Right lobe of liver (tissue), 6 donors: ENCODE results near the gene HEXB. TPM values are rescaled to one million over a fixed set of nuclear protein-coding genes. Genes with fewer than 3 reads are reported as not detected.
A peak's percentile ranks its signal among the peaks of the same experiment; 100 is the strongest.

ENCODE experiments used
- ATAC-seq, 4 donors: fragments of 200-7000 bp; cut with Tn5 transposase; one replicate each; pipeline ENCODE4 v1.9.1; 2020; ENCODE audit warnings: mild to moderate bottlenecking in 4 of 4, moderate library complexity in 4 of 4
- DNase-seq, 3 donors: peaks; one replicate each; pipeline ENCODE4 v3.0.0-alpha.2; 2020
- H3K27ac ChIP-seq, 3 donors: fragments of 200-600 bp; one replicate each; pipeline ENCODE4 v1.8.0; 2022
- H3K27me3 ChIP-seq, 2 donors: fragments of 200-600 bp; one replicate each; pipeline ENCODE4 v1.8.0; 2022
- H3K36me3 ChIP-seq, 4 donors: fragments of 200-600 bp; sonication (generic) in 1 of 4; one replicate each; pipeline versions ENCODE4 v1.5.1 to v1.8.0; 2017 to 2022; ENCODE audit warnings: control low read depth in 1 of 4
- H3K4me1 ChIP-seq, 4 donors: fragments of 200-600 bp; sonication (generic) in 1 of 4; one replicate each; pipeline versions ENCODE4 v1.5.1 to v1.8.0; 2017 to 2022; ENCODE audit warnings: control low read depth in 1 of 4
- H3K4me3 ChIP-seq, 3 donors: fragments of 200-600 bp; one replicate each; pipeline ENCODE4 v1.8.0; 2022
- H3K9me3 ChIP-seq, 4 donors: fragments of 200-600 bp; sonication (generic) in 1 of 4; one replicate each; pipeline versions ENCODE4 v1.5.1 to v1.8.0; 2017 to 2022; ENCODE audit warnings: control low read depth in 1 of 4
- CTCF ChIP-seq, 4 donors: fragments of 200-600 bp in 3 of 4; fragments of 450-650 bp in 1 of 4; IDR thresholded peaks; one replicate each; pipeline versions ENCODE4 v1.5.1 to v1.8.0; 2016 to 2022; ENCODE audit warnings: antibody characterized with exemption in 4 of 4, mild to moderate bottlenecking in 2 of 4
- POLR2A ChIP-seq: fragments of 450-650 bp; IDR thresholded peaks from one replicate; pipeline ENCODE4 v1.6.1; 2017; ENCODE audit warnings: antibody characterized with exemption, mild to moderate bottlenecking
- WGBS: methylation state at CpG from one replicate; pipeline ENCODE4 v1.1.6; 2018; ENCODE audit warnings: low coverage, low lambda C conversion rate; ENCODE audit not compliant: insufficient coverage; ENCODE audit errors: missing lambda C conversion rate; 5-methylcytosine and 5-hydroxymethylcytosine counted together
- intact Hi-C, 2 donors: fragments of 100-400 bp; cut with DNase I; formaldehyde crosslinking; loops; one replicate each; pipeline versions ENCODE4 v1.11.2 to v1.14.1; 2022
- total RNA-seq, 6 experiments: library from RNA; depleted of rRNA in 2 of 6; stranded (reverse); fragments of >200 nt in 2 of 6; fragmentation: NEBNext Ultra II Directional in 3 of 6; extraction: Animal tissue kit (Norgen Biotek cat#: 25700) in 3 of 6; gene quantifications; one replicate each; pipeline versions ENCODE4 v1.1.0 to v1.2.4, GENCODE V29; 2016 to 2023
- donor health status: DM: no; HTN: yes; CAD: no.
- donor health status: DM: no; HTN: no; CAD: no.
- donor health status: DM: no; HTN: no; CAD: no.
- donor health status: DM: no; HTN: yes; CAD: no.
- donor health status: DM: no; HTN: yes; CAD: no.

Gene HEXB
- total RNA-seq, 6 experiments from 2014 or later = 67.8 to 174 (median 121) TPM

- H3K9me3 ChIP-seq = no peaks in the 10 kb centered on the region
- H3K4me1 ChIP-seq = peaks cover 0 to 20% (median 3%) of the 10 kb centered on the region in 4 donors
- ATAC-seq = peak in 3 of 4 donors; percentile 2 to 21 (median 17)
- peak overlapping the region; percentile 66 to 87 (median 84) for H3K27ac ChIP-seq
- WGBS = 32% methylated on average over 5 of the region's 10 CpGs
- intact Hi-C loops = no loop called here
- peaks cover 0 to 12% (median 2%) of the 10 kb centered on the region in 4 donors for H3K36me3 ChIP-seq
- TF ChIP-seq POLR2A (peak; percentile 28), CTCF (IDR thresholded peaks at IDR 0.05) (no peak)
- H3K4me3 ChIP-seq = peak overlapping the region; percentile 63 to 98 (median 74)
- DNase-seq = no peak
- no peaks in the 10 kb centered on the region for H3K27me3 ChIP-seq
Observed at GRCh38 chr5:74685979-74686631, 1.1 kb downstream of the HEXB start.

- DNase-seq (no peak), ATAC-seq (peak in 1 of 4 donors; percentile 41)
- Histone ChIP-seq H3K27ac (no peak overlapping the region), H3K9me3 (no peaks in the 10 kb centered on the region), H3K4me3 (no peak overlapping the region), H3K27me3 (no peaks in the 10 kb centered on the region), H3K4me1 (peaks cover 0 to 20% (median 3%) of the 10 kb centered on the region in 4 donors), H3K36me3 (peaks cover 0 to 12% (median 2%) of the 10 kb centered on the region in 4 donors)
- WGBS = 63% methylated on average over 3 of the region's 5 CpGs
- TF ChIP-seq POLR2A (no peak), CTCF (IDR thresholded peaks at IDR 0.05) (no peak)
- intact Hi-C loops = no loop called here
Observed at GRCh38 chr5:74686962-74687751, 2.1 kb downstream of the HEXB start.

- Histone ChIP-seq H3K36me3 (peaks cover 3 to 34% (median 6%) of the 10 kb centered on the region in 4 donors), H3K4me3 (no peak overlapping the region), H3K27ac (no peak overlapping the region), H3K27me3 (no peaks in the 10 kb centered on the region), H3K9me3 (no peaks in the 10 kb centered on the region), H3K4me1 (no peaks in the 10 kb centered on the region)
- WGBS = 91% methylated on average over 4 of the region's 4 CpGs
- intact Hi-C loops = no loop called here
- DNase-seq (no peak), ATAC-seq (no peak)
- TF ChIP-seq CTCF (IDR thresholded peaks at IDR 0.05) (no peak), POLR2A (no peak)
Observed at GRCh38 chr5:74693191-74693590, 8.2 kb downstream of the HEXB start.

- Histone ChIP-seq H3K36me3 (peaks cover 0 to 34% (median 15%) of the 10 kb centered on the region in 4 donors), H3K9me3 (no peaks in the 10 kb centered on the region), H3K27me3 (no peaks in the 10 kb centered on the region), H3K4me1 (no peaks in the 10 kb centered on the region), H3K4me3 (no peak overlapping the region), H3K27ac (no peak overlapping the region)
- TF ChIP-seq CTCF (IDR thresholded peaks at IDR 0.05) (no peak), POLR2A (no peak)
- no peak for ATAC-seq
- WGBS = 63% methylated on average over 1 of the region's 1 CpG
- intact Hi-C loops = no loop called here
- no peak for DNase-seq
Observed at GRCh38 chr5:74717596-74717995, 32.6 kb downstream of the HEXB start.
